ENCODE measurements around the gene TM4SF5. TPM values are rescaled to one million over a fixed set of nuclear protein-coding genes. Genes with fewer than 3 reads are reported as not detected.
A peak's percentile ranks its signal among the peaks of the same experiment; 100 is the strongest.

Gene TM4SF5
- total RNA-seq, 1 donor from 2014 or later, result not detected

- Mint-ChIP-seq H3K9me3 (no peaks in the 10 kb centered on the region), H3K27me3 (no peaks in the 10 kb centered on the region), H3K4me3 (no peak overlapping the region), H3K4me1 (peaks cover 19% of the 10 kb centered on the region), H3K27ac (no peak overlapping the region), H3K36me3 (ENCODE audit: low read depth) (peaks cover 31% of the 10 kb centered on the region)
- no peak for TF ChIP-seq CTCF (IDR thresholded peaks at IDR 0.05)
- DNase-seq, result no peak
- no peak for ATAC-seq (ENCODE audit: low read depth)
- CTCF ChIA-PET, result no interaction called here
- POLR2A ChIA-PET, result interaction anchor here (1.6 kb wide), 1 partner anchor 11 kb away, joined by 4 read pairs; no protein-coding TSS in a partner anchor
- intact Hi-C loops (cut with micrococcal nuclease), result no loop called here
These were observed 28.9 kb downstream of the TM4SF5 start for GRCh38 chr17:4800462-4801196.

DNA sequence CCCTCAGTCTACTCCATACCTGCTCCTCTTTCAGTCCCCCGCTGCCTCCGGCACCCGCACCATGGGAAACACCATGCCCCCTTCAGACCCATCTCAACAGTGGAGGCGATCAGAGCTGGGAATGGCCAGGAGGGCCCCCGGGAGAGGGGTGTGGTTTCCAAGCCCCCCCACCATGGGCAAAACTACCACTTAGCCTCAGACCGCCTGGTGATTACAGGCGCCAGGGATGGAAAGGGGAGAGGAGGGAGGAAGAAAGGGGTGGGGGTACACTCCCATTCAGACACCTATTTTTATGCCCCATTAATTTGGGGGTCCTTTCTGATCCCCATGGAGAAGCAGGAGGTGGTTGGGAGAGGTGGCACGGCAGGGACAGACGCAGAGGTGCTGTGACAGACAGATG, 30.5 kb downstream of the TM4SF5 start, which contains the start of gene C17orf114:
C17orf114 (minus strand) TSS at position 101 of the 400 bp plus-strand sequence.
- no peak within 1 kb of the TSS for H3K27ac Mint-ChIP-seq
- no peaks in the 10 kb centered on the region for H3K9me3 Mint-ChIP-seq
- ChIA-PET POLR2A (interaction anchor here (0.6 kb wide), 1 partner anchor 100 kb away, joined by 5 read pairs; no protein-coding TSS in a partner anchor), CTCF (no interaction called here)
- no peaks in the 10 kb centered on the region for H3K27me3 Mint-ChIP-seq
- peaks cover 10% of the 10 kb centered on the region for H3K4me1 Mint-ChIP-seq
- no peak for ATAC-seq (ENCODE audit: low read depth)
- intact Hi-C loops (cut with micrococcal nuclease), result no loop called here
- peaks cover 22% of the 10 kb centered on the region for H3K36me3 Mint-ChIP-seq (ENCODE audit: low read depth)
- no peak within 1 kb of the TSS for H3K4me3 Mint-ChIP-seq
- no peak for DNase-seq
- TF ChIP-seq CTCF (IDR thresholded peaks at IDR 0.05), result no peak

DNA sequence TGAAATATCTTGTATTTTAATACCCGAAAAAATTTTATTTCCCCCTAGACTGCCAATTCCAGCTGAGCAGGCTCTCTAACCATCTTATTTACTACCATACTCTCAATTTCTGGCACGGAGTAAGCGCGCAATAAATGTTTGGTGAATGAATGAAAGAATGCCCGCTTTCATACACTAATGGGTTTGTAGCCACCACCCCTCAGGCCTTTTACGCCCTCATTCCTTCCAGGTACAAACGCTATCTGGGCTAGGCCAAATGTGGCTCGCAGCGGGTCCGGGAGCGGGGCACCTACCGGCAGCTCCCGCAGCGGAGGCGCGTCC, 34.7 kb downstream of the TM4SF5 start:
- CTCF ChIA-PET, result interaction anchor here (2.8 kb wide), 1 partner anchor 16 kb away, joined by 11 read pairs; no protein-coding TSS in a partner anchor
- H3K9me3 Mint-ChIP-seq, result no peaks in the 10 kb centered on the region
- peak overlapping the region; percentile 76 for H3K4me3 Mint-ChIP-seq
- DNase-seq, result no peak
- no peak for ATAC-seq (ENCODE audit: low read depth)
- no peak for TF ChIP-seq CTCF (IDR thresholded peaks at IDR 0.05)
- H3K36me3 Mint-ChIP-seq (ENCODE audit: low read depth), result peaks cover 19% of the 10 kb centered on the region
- intact Hi-C loops (cut with micrococcal nuclease), result loop anchor here (2.0 to 5.0 kb wide), 2 partner anchors 96 to 141 kb away; partner anchors contain the start of genes ARRB2 and PFN1
- no peaks in the 10 kb centered on the region for H3K27me3 Mint-ChIP-seq
- POLR2A ChIA-PET, result interaction anchor here (0.5 to 2.3 kb wide), 12 partner anchors 9 to 222 kb away, joined by 3 to 31 read pairs (median 3); partner anchors contain the start of genes ARRB2, C17orf107, GLTPD2 and MINK1
- H3K4me1 Mint-ChIP-seq, result peaks cover 17% of the 10 kb centered on the region
- H3K27ac Mint-ChIP-seq, result no peak overlapping the region

GRCh38 chr17:4806777-4807604, 35.3 kb downstream of the TM4SF5 start, which contains the start of gene PLD2:
Gene PLD2, plus strand, starts transcription at chr17:4807152. Its CDS starts 621 bp downstream, at chr17:4807773.
- ATAC-seq (ENCODE audit: low read depth) (peak; percentile 99), DNase-seq (peak; percentile 90)
- TF ChIP-seq CTCF (IDR thresholded peaks at IDR 0.05), result no peak
- Mint-ChIP-seq H3K27ac (peak within 1 kb of the TSS; percentile 56), H3K9me3 (no peaks in the 10 kb centered on the region), H3K4me1 (peaks cover 17% of the 10 kb centered on the region), H3K27me3 (no peaks in the 10 kb centered on the region), H3K4me3 (peak within 1 kb of the TSS; percentile 83), H3K36me3 (ENCODE audit: low read depth) (peaks cover 21% of the 10 kb centered on the region)
- ChIA-PET POLR2A (interaction anchor here (0.6 to 2.3 kb wide), 13 partner anchors 9 to 388 kb away, joined by 3 to 31 read pairs (median 3); partner anchors contain the start of genes ARRB2, C17orf107, GLTPD2 and MINK1), CTCF (interaction anchor here (2.8 kb wide), 1 partner anchor 17 kb away, joined by 11 read pairs; no protein-coding TSS in a partner anchor)
- intact Hi-C loops (cut with micrococcal nuclease), result loop anchor here (1.0 to 5.0 kb wide), 4 partner anchors 11 to 140 kb away; partner anchors contain the start of genes ARRB2, PFN1 and PSMB6
